ENCODE data around the gene IQCK.

Gene IQCK

DNA sequence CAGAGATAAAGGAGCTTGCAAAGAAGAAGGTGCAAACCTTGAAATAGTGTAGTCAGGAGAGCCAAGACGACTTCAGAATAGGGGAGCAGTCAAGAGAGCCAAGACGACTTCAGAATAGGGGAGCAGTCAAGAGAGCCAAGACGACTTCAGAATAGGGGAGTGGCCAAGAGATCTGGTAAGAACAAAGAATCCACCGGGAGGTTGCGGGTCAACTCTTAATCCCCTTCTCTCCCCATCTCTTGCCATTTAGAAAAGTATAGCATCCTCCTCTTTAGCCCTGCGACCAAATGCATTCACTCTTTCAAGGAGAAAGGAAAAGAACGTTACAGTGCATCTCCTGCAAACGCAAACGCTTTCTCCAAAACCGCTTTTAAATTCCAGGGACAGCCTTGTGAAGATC lies 757 bp upstream of the IQCK start:
- no peak for DNase-seq (ENCODE audit: low read depth in 2 of 2)

- DNase-seq (ENCODE audit: low read depth in 2 of 2), result peak in 1 of 2 donors; percentile 9
These were observed 524 bp downstream of the IQCK start for GRCh38 chr16:19718624-19718965.

DNA sequence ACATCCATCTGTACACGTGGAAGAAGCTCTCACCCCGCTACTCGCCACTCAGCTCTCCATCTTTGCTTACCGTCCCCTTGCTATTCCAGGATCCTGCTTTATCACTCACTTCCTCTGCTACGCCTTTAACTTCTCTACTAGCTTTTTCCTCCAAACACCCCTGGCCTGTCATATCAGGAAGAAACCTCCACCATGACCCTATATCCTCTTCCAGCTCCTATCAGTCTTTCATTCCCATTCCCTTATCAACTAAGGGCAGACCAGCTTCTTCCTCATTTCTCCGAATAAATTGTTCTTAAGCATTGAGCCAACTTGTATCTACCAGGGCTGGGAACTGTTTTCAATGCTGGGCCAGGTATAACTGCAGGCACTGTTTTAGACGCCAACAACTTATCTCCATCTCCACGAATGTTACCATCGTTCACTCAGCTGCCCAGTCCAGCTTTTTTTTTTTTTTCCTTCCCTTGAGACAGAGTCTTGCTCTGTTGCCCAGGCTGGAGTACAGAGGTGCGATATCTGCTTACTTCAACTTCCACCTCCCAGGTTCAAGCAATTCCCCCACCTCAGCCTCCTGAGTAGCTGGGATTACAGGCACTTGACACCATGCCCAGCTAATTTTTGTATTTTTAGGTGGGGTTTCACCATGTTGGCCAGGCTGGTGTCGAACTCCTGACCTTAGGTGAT lies 4.3 kb downstream of the IQCK start:
- no peak for DNase-seq (ENCODE audit: low read depth in 2 of 2)

- no peak for DNase-seq (ENCODE audit: low read depth in 2 of 2)
These were observed 4.9 kb downstream of the IQCK start for GRCh38 chr16:19722981-19723380.

- DNase-seq (ENCODE audit: low read depth in 2 of 2), result no peak
These were observed 10.5 kb downstream of the IQCK start for GRCh38 chr16:19728636-19728965.

GRCh38 chr16:19733551-19733950 lies 15.5 kb downstream of the IQCK start:
- DNase-seq (ENCODE audit: low read depth in 2 of 2), result no peak

DNA sequence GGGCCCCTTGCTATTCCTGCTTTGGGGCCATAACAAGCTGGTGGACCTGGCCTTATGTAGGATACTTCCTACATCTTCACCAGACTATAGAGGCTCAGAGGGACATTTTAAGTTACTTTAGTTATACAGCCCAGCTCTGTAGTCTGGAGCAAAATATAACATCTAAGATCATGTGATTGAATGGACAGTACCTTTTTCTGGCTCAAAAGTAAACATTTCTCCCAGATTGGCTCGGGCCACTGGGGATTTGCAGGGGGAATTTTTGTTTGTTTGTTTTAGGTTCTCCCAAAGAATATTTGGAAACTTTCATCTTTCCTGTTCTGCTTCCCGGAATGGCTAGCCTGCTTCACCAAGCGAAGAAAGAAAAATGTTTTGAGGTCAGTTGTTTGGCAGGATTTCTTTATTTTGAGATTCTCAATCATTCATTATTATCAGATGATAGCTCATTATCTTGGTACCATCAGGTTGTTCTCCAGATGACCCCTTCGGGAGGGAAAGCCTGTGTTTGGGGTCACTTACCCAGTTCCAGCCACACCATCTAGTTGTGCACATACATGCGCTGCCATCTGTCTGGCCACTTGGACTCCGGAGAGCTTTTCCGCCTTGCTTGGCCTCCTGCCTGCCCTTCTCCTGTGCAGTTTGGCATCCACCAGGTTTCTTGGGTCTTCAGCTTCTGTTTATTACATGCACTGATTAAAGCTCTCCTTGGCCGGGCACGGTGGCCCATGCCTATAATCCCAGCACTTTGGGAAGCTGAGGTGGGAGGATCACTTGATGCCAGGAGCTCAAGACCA lies 17.2 kb downstream of the IQCK start:
- no peak for DNase-seq (ENCODE audit: low read depth in 2 of 2)

GRCh38 chr16:19737306-19738038 lies 19.4 kb downstream of the IQCK start:
- no peak for DNase-seq (ENCODE audit: low read depth in 2 of 2)

DNA sequence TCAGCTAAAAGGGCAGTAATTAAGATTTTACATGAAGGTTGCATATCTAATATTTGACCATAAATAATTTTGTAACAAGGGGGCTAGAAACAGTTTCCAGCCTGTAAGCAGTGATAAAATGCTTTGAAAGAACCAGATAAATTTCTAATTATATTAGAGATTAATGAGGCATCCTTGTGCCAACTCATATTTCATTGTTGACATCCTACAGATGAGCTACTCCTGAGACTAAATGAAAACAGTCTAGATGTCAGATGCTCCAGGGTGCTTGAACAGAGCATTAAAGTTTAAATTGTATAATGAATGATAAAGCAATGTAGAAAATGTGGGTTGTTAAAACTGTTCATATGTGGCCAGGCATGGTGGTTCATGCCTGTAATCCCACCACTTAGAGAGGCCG lies 23.3 kb downstream of the IQCK start:
- DNase-seq (ENCODE audit: low read depth in 2 of 2), result no peak

GRCh38 chr16:19743816-19744159 lies 25.7 kb downstream of the IQCK start:
- no peak for DNase-seq (ENCODE audit: low read depth in 2 of 2)

DNA sequence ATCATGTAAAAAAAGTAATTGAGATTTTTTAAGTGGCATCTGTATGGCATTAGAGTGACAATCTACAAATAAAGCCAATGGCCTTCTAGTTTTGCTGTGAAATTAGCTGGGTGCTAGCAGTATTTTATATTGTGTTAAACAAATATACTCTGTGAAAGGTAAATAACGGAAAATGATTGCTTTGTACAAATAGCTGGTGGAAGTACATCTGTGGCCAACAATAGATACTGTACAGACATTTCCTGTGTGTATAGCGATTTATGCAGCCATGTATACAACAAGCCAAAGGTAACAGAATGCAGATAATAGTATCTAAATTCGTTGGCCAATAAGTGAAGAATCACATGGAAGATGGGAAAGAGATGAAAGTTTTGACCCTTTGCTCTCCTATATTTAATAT lies 26.6 kb downstream of the IQCK start:
- no peak for DNase-seq (ENCODE audit: low read depth in 2 of 2)

DNA sequence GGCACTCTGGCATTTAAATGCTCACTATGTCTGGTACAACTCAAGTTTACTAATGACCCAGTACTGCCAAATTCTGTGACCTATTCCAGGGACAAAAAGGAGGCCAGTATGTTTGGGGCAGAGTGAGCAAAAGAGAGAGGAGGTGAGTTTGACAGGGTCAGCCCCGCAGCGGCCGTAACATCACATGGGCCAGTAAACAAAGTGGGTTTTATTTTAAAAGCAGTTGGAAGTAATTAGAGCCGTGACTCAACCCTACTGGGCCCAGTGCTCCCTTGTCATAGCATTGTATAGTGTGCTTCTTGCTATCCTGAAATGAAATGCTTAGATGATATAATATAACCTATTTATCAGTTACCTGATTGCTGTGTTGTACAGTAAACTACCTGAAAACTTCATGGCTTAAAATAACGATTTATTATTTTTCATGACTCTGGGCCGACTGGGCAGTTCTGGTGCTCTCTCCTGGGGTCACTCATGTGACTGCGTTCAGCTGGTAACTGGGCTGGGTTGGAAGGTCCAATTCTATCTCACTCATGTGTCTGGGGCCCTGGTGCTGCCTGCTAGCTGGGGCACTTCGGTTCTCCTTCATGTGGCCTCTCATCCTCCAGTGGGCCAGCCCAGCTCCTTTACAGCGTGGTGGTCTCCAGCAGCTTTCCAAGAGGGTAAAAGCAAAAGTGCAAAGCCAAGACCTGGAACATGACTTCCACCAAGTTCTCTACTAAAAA lies 27.4 kb downstream of the IQCK start:
- no peak for DNase-seq (ENCODE audit: low read depth in 2 of 2)

DNA sequence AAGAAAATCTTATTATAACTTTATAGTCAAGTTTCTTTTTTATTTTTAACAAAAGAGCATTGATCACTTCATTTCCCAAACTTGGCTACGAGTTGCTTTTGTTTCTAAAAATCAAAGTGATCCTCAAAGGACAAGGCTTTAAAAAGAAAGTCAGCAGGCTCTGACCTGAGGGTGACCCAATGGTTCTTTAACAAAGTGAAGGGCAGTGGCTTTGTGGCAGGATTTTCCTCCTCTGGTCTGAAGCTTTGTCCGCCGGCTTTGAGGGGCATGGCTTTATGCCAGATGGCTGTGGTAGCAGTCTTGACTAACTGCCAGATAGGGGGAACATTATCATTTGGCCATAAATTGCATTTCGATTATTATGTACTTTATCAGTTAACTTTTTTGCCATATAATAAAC lies 28.5 kb downstream of the IQCK start:
- no peak for DNase-seq (ENCODE audit: low read depth in 2 of 2)

GRCh38 chr16:19748389-19749168 lies 30.5 kb downstream of the IQCK start:
- DNase-seq (ENCODE audit: low read depth in 2 of 2), result no peak

DNA sequence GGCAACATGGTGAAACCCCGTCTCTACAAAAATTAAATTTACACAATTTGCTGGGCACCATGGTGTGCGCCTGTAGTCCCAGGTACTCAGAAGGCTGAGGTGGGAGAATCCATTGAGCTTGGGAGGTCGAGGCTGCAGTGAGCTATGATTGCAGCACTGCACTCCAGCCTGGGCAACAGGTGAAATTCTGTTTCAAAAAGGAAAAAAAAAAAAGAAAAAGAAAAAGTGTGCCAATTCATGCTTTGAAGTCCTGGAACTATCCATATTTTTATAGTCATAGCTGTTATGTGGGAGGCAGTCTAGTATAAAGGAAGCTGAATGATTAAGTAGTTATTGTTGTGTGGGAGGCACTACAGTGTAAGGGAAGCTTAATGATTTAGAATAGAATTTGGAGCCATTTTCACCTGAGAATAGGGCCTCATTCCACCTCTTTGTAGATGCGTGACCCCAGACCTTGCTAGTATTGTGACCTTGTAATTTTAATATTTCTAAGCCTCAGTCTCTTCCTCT lies 31.6 kb downstream of the IQCK start:
- no peak for DNase-seq (ENCODE audit: low read depth in 2 of 2)

- no peak for DNase-seq (ENCODE audit: low read depth in 2 of 2)
These were observed 33.7 kb downstream of the IQCK start for GRCh38 chr16:19751478-19752385.

- no peak for DNase-seq (ENCODE audit: low read depth in 2 of 2)
These were observed 36.0 kb downstream of the IQCK start for GRCh38 chr16:19753815-19754643.

DNA sequence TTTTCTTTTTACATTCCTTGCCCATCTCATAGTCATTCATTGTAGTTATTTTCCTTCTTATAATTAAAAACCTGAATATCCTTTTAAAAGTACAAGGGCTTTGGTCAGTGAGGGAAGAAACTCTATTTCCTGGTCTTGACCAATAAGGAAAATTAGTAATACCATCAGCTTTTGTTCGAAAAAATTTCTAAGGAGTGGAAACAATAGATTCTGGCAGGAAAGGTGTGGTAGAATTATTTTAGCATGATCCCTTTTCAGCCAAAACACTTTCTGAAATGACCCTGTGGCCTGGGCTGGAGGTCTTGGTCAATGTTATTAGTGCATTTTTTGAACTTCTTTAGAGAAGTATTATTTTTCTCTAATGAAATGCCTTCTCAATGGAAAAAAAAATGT lies 36.6 kb downstream of the IQCK start:
- no peak for DNase-seq (ENCODE audit: low read depth in 2 of 2)

- no peak for DNase-seq (ENCODE audit: low read depth in 2 of 2)
These were observed 37.2 kb downstream of the IQCK start for GRCh38 chr16:19755268-19755667.

GRCh38 chr16:19757026-19757425 lies 39.0 kb downstream of the IQCK start:
- no peak for DNase-seq (ENCODE audit: low read depth in 2 of 2)
